CD4-positive, alpha-beta memory T cell (primary cell): ENCODE measurements around the gene MIPEP. TPM values are rescaled to one million over a fixed set of nuclear protein-coding genes. Genes with fewer than 3 reads are reported as not detected.

Source experiments
- CTCF ChIA-PET: fragments of 350-600 bp; sonication (Branson Sonifier 250); formaldehyde crosslinking; loops from one replicate; lab custom pipeline; 2021; ENCODE audit warnings: inconsistent platforms; ENCODE audit not compliant: partially characterized antibody; lab: Charles Lee
- POLR2A ChIA-PET: fragments of 350-600 bp; sonication (Branson Sonifier 250); formaldehyde crosslinking; loops from one replicate; lab custom pipeline; 2021; ENCODE audit not compliant: partially characterized antibody; lab: Charles Lee
- DNase-seq, 5 donors: peaks; one replicate each; pipeline versions ENCODE4 v3.0.0 to v3.0.0-alpha.2; 2020 to 2022; ENCODE audit warnings: mixed read lengths in 1 of 5
- H3K27ac ChIP-seq: one replicate; pipeline ENCODE4 v1.7.0; 2013; ENCODE audit warnings: low read depth, low read length
- H3K27me3 ChIP-seq: 2 replicates; pipeline ENCODE4 v1.7.0; 2013; ENCODE audit warnings: mild to moderate bottlenecking, low read length, moderate library complexity; ENCODE audit not compliant: insufficient read depth
- H3K36me3 ChIP-seq: 2 replicates; pipeline ENCODE4 v1.7.0; 2013; ENCODE audit warnings: mild to moderate bottlenecking, low read length, moderate library complexity; ENCODE audit not compliant: insufficient read depth
- H3K4me1 ChIP-seq: 2 replicates; pipeline ENCODE4 v1.7.0; 2013; ENCODE audit warnings: mild to moderate bottlenecking, low read length, moderate library complexity; ENCODE audit not compliant: insufficient read depth
- H3K4me3 ChIP-seq, 2 donors: one replicate each; pipeline ENCODE4 v1.7.0; 2013; ENCODE audit warnings: low read length in 2 of 2, mild to moderate bottlenecking in 1 of 2
- H3K9me3 ChIP-seq, 2 donors: one replicate each; pipeline ENCODE4 v1.7.0; 2013; ENCODE audit warnings: low read length in 2 of 2, control low read depth in 1 of 2; ENCODE audit not compliant: control insufficient read depth in 1 of 2
- H3K27ac Mint-ChIP-seq, 7 donors: one replicate each; pipeline ENCODE4 v1.8.0; 2020 to 2021; ENCODE audit warnings: mixed read lengths in 7 of 7, mild to moderate bottlenecking in 6 of 7, inconsistent platforms in 3 of 7, moderate library complexity in 3 of 7
- H3K27me3 Mint-ChIP-seq, 2 donors: one replicate each; pipeline ENCODE4 v1.8.0; 2020 to 2021; ENCODE audit warnings: mixed read lengths in 2 of 2
- H3K36me3 Mint-ChIP-seq, 2 donors: one replicate each; pipeline ENCODE4 v1.8.0; 2020 to 2021; ENCODE audit warnings: mixed read lengths in 2 of 2, inconsistent platforms in 1 of 2, mild to moderate bottlenecking in 1 of 2
- H3K4me1 Mint-ChIP-seq, 4 donors: one replicate each; pipeline ENCODE4 v1.8.0; 2020 to 2021; ENCODE audit warnings: mixed read lengths in 4 of 4, mild to moderate bottlenecking in 1 of 4
- H3K4me3 Mint-ChIP-seq, 8 donors: one replicate each; pipeline ENCODE4 v1.8.0; 2020 to 2021; ENCODE audit warnings: mixed read lengths in 8 of 8, mild to moderate bottlenecking in 7 of 8, moderate library complexity in 6 of 8, inconsistent platforms in 3 of 8
- H3K9me3 Mint-ChIP-seq, 8 donors: one replicate each; pipeline ENCODE4 v1.8.0; 2020 to 2021; ENCODE audit warnings: mixed read lengths in 8 of 8, mild to moderate bottlenecking in 5 of 8, inconsistent platforms in 3 of 8, moderate library complexity in 1 of 8
- intact Hi-C: fragments of 100-400 bp; cut with micrococcal nuclease; formaldehyde crosslinking; loops from one replicate; pipeline ENCODE4 v1.15.1; 2023
- polyA plus RNA-seq, 2 donors: library from polyadenylated mRNA; unstranded; fragments of 300-500 nt; fragmentation: Illumina TruSeq; gene quantifications; one replicate each; pipeline ENCODE4 v1.2.3, GENCODE V29; 2021
- total RNA-seq, 2 experiments: library from RNA; stranded (reverse); gene quantifications; one replicate each; pipeline ENCODE4 v1.2.3, GENCODE V29; 2021

MIPEP gene
- total and polyA plus RNA-seq, 4 experiments from 2014 or later, result 8.8 to 16.4 (median 12.2) TPM

DNA sequence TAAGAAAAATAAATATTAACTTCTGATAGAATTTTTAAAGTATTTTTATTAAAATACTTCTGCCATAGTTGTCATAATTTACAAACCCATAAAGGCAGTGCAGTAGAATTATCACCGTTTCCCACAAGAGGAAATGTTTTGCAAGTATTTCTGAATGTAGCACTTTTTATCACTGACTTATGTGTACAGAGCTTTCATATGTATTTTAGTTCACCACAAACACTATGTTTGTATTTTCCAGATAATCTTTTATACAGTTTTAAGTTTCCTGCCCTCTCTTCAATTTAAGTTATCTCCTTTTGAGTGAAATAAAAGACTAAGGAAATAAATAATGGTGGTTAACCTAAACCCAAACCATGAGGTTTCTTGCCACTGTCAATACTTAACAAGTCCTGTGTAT lies 24.2 kb downstream of the MIPEP start:
- no peak overlapping the region for H3K4me3 Mint-ChIP-seq
- no peak for DNase-seq
- no peaks in the 10 kb centered on the region for H3K27me3 Mint-ChIP-seq
- no peaks in the 10 kb centered on the region for H3K4me1 ChIP-seq
- H3K36me3 Mint-ChIP-seq, result peaks cover 17 to 28% of the 10 kb centered on the region in 2 donors
- CTCF ChIA-PET, result no interaction called here
- H3K9me3 Mint-ChIP-seq, result no peaks in the 10 kb centered on the region
- H3K27ac ChIP-seq, result no peak overlapping the region
- H3K4me1 Mint-ChIP-seq, result peaks cover 0 to 3% (median under 1%) of the 10 kb centered on the region in 4 donors
- H3K27me3 ChIP-seq, result no peaks in the 10 kb centered on the region
- no peak overlapping the region for H3K27ac Mint-ChIP-seq
- no peak overlapping the region for H3K4me3 ChIP-seq
- intact Hi-C loops, result no loop called here
- no peaks in the 10 kb centered on the region for H3K36me3 ChIP-seq
- no peaks in the 10 kb centered on the region for H3K9me3 ChIP-seq
- POLR2A ChIA-PET, result no interaction called here

DNA sequence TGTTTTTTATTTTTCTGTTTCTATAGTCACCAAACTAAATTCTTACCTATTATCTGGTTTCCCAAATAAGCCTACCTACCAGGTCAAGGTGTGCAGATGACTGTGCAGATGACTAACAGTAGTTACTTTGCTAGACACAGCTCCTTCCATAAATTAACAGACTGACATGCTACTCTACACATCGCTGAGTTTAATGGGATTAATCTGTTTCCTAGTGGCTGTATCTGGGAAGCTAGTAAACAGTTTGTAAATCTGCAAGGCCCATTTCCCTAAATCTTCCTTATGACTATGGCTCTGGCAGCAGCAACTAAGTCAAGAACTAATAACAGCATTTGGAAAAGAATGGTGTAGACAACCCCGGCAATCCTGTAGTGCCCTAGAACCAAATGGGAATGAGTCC lies 27.9 kb downstream of the MIPEP start:
- POLR2A ChIA-PET, result no interaction called here
- DNase-seq, result no peak
- H3K9me3 Mint-ChIP-seq, result no peaks in the 10 kb centered on the region
- CTCF ChIA-PET, result no interaction called here
- H3K4me1 Mint-ChIP-seq, result peaks cover 0 to 3% (median under 1%) of the 10 kb centered on the region in 4 donors
- H3K36me3 Mint-ChIP-seq, result peaks cover 24 to 29% of the 10 kb centered on the region in 2 donors
- no peak overlapping the region for H3K27ac Mint-ChIP-seq
- H3K36me3 ChIP-seq, result no peaks in the 10 kb centered on the region
- H3K4me1 ChIP-seq, result no peaks in the 10 kb centered on the region
- no peaks in the 10 kb centered on the region for H3K27me3 ChIP-seq
- no peak overlapping the region for H3K4me3 ChIP-seq
- no peaks in the 10 kb centered on the region for H3K27me3 Mint-ChIP-seq
- no peaks in the 10 kb centered on the region for H3K9me3 ChIP-seq
- H3K4me3 Mint-ChIP-seq, result no peak overlapping the region
- intact Hi-C loops, result no loop called here
- H3K27ac ChIP-seq, result no peak overlapping the region

DNA sequence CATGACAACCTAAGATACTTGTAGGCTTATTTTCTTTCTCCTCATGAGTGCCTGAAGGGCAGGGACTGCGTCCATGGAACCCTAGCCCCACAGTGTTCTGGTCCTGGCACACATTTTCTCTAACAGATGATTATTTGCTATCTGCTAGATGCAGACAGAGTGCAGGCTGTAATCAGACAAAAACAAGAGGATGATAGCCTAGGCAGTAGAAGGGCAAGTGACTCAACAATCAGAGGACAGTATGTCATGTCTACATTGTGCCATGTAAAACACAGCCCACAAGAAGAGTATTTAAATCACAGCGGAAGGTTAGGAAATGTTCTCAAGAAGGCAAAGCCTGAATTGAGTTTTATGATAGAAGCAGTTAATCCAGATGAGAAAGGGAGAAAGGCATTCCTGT lies 29.3 kb downstream of the MIPEP start:
- Histone ChIP-seq H3K27me3 (no peaks in the 10 kb centered on the region), H3K27ac (no peak overlapping the region), H3K9me3 (no peaks in the 10 kb centered on the region), H3K4me1 (no peaks in the 10 kb centered on the region), H3K4me3 (no peak overlapping the region), H3K36me3 (no peaks in the 10 kb centered on the region)
- peaks cover 0 to 3% (median 0%) of the 10 kb centered on the region in 4 donors for H3K4me1 Mint-ChIP-seq
- DNase-seq, result no peak
- H3K36me3 Mint-ChIP-seq, result peaks cover 29% of the 10 kb centered on the region in 2 donors
- H3K9me3 Mint-ChIP-seq, result no peaks in the 10 kb centered on the region
- intact Hi-C loops, result no loop called here
- H3K27me3 Mint-ChIP-seq, result no peaks in the 10 kb centered on the region
- no peak overlapping the region for H3K4me3 Mint-ChIP-seq
- POLR2A ChIA-PET, result no interaction called here
- CTCF ChIA-PET, result no interaction called here
- H3K27ac Mint-ChIP-seq, result no peak overlapping the region

DNA sequence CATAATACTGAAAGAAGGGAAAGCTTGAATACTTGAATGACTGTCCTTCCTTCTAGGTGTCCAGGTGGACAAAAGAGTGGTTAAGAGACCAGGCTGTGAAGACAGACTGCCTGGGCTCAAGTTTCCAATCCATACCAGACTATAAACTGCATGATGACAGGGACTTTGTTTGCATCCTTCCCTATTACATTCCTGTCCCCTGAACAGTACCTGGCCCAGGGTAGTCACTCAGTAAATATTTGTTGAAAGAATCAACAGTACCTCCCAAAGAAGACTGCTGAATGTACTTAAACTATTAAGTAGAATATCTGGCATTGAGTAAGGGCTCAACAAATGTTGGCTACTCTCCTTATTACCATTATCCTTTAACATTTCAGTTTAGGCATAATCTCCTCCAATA lies 29.7 kb downstream of the MIPEP start:
- H3K4me3 Mint-ChIP-seq, result no peak overlapping the region
- H3K27ac Mint-ChIP-seq, result no peak overlapping the region
- intact Hi-C loops, result no loop called here
- peaks cover 0 to 3% (median 0%) of the 10 kb centered on the region in 4 donors for H3K4me1 Mint-ChIP-seq
- ChIA-PET CTCF (no interaction called here), POLR2A (no interaction called here)
- no peaks in the 10 kb centered on the region for H3K27me3 ChIP-seq
- peaks cover 29% of the 10 kb centered on the region in 2 donors for H3K36me3 Mint-ChIP-seq
- no peak overlapping the region for H3K4me3 ChIP-seq
- H3K9me3 ChIP-seq, result no peaks in the 10 kb centered on the region
- H3K9me3 Mint-ChIP-seq, result no peaks in the 10 kb centered on the region
- no peak for DNase-seq
- H3K27ac ChIP-seq, result no peak overlapping the region
- H3K27me3 Mint-ChIP-seq, result no peaks in the 10 kb centered on the region
- H3K4me1 ChIP-seq, result no peaks in the 10 kb centered on the region
- H3K36me3 ChIP-seq, result no peaks in the 10 kb centered on the region

DNA sequence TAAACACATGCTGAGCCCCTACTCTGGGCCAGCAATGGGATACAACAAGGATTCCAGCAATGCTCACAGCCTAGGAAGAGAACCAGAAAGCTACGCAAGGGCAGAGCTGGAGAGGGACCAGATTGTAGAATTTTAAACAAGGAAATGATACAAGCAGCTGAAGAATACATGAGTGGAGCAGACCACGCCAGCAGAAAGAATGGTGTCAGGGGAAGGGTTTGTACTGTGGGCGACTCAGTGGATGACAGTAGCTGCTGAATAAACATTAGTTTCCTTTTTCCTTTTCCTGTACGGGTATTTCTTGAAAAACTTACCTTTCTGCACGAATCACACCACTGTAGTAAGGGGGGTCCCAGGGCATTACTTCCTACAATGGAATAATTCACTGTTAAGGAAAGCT lies 30.7 kb downstream of the MIPEP start:
- ChIA-PET CTCF (interaction anchor here (0.9 kb wide), 1 partner anchor 11 kb away, joined by 3 read pairs; no protein-coding TSS in a partner anchor), POLR2A (no interaction called here)
- Mint-ChIP-seq H3K36me3 (peaks cover 28 to 32% of the 10 kb centered on the region in 2 donors), H3K4me1 (peaks cover 0 to 3% (median 0%) of the 10 kb centered on the region in 4 donors), H3K27me3 (no peaks in the 10 kb centered on the region), H3K9me3 (no peaks in the 10 kb centered on the region), H3K4me3 (no peak overlapping the region), H3K27ac (peak overlapping the region in 1 of 7 donors; percentile 10)
- intact Hi-C loops, result no loop called here
- Histone ChIP-seq H3K4me1 (no peaks in the 10 kb centered on the region), H3K4me3 (no peak overlapping the region), H3K27ac (no peak overlapping the region), H3K36me3 (no peaks in the 10 kb centered on the region), H3K27me3 (no peaks in the 10 kb centered on the region), H3K9me3 (no peaks in the 10 kb centered on the region)
- DNase-seq, result no peak

DNA sequence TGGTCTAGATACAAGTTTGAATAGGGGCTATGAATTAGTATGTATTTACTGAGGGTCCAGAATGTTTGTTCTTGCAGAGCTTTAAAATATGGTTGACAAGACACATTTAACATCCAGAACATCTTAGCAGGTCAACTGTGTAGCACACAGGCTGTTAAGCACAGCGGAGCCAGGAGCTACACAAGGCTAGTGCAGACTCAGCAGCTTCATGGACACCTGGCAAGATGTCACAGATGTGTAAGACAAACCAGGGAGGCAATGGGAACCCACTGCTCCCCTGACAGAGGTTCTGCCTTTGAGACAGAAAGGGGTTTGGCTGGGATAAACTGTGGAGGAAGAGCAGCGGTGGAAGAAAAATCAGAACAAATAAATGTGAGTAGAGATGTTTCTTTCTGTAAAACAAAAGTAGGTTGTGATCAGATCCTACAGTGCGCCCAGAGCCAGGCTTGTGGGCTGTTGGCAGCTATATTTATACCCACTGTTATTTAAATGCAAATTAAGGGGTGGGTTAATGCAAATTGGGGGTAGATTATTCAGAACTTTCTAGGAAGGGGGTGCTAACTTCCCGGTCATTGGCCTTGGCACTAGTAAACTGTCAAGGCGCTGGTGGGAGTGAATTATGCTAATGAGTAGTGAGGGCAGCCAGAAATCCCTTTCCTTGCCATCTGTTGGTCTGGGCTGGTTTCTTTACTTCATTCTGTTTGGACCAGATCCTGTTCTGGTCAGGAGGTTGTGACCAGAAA lies 33.0 kb downstream of the MIPEP start:
- H3K4me3 ChIP-seq, result no peak overlapping the region
- POLR2A ChIA-PET, result no interaction called here
- H3K4me1 ChIP-seq, result no peaks in the 10 kb centered on the region
- no peak overlapping the region for H3K4me3 Mint-ChIP-seq
- H3K9me3 ChIP-seq, result no peaks in the 10 kb centered on the region
- intact Hi-C loops, result no loop called here
- no peaks in the 10 kb centered on the region for H3K27me3 ChIP-seq
- H3K27me3 Mint-ChIP-seq, result no peaks in the 10 kb centered on the region
- no peak for DNase-seq
- H3K9me3 Mint-ChIP-seq, result no peaks in the 10 kb centered on the region
- CTCF ChIA-PET, result no interaction called here
- no peak overlapping the region for H3K27ac ChIP-seq
- peaks cover 0 to 3% (median 0%) of the 10 kb centered on the region in 4 donors for H3K4me1 Mint-ChIP-seq
- no peak overlapping the region for H3K27ac Mint-ChIP-seq
- H3K36me3 Mint-ChIP-seq, result peaks cover 22 to 35% of the 10 kb centered on the region in 2 donors
- no peaks in the 10 kb centered on the region for H3K36me3 ChIP-seq

DNA sequence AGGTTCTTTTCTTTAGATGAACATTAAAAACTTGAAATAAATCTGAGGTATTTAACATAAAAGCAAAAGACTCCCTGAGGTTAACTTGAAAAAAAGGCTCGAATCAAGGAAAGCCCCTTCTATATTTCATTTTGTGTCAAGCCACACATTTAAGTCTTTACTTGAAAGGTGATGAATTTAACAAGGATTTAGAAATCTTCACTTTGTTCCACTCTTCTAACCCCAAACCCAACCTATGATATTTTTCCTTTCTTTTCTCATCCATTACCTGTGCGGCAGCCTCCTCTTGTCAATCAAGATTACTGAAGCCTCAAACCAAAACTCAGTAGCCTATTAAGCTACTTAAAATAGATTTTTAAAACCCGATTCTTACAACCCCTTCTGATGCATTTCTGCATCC lies 33.8 kb downstream of the MIPEP start:
- CTCF ChIA-PET, result no interaction called here
- no peaks in the 10 kb centered on the region for H3K9me3 Mint-ChIP-seq

More for the DNA sequence above, 33.8 kb downstream of the MIPEP start:
- H3K27me3 Mint-ChIP-seq, result no peaks in the 10 kb centered on the region
- Histone ChIP-seq H3K27me3 (no peaks in the 10 kb centered on the region), H3K4me1 (no peaks in the 10 kb centered on the region), H3K9me3 (no peaks in the 10 kb centered on the region), H3K36me3 (no peaks in the 10 kb centered on the region), H3K27ac (no peak overlapping the region), H3K4me3 (no peak overlapping the region)
- no peak overlapping the region for H3K4me3 Mint-ChIP-seq
- peaks cover 0 to 3% (median 0%) of the 10 kb centered on the region in 4 donors for H3K4me1 Mint-ChIP-seq
- intact Hi-C loops, result no loop called here
- POLR2A ChIA-PET, result no interaction called here
- H3K36me3 Mint-ChIP-seq, result peaks cover 17 to 36% of the 10 kb centered on the region in 2 donors
- no peak for DNase-seq
- no peak overlapping the region for H3K27ac Mint-ChIP-seq
